Uterus (tissue), 2 donors: ENCODE measurements around the gene SMURF1.

Source experiments
- CTCF ChIP-seq, 4 experiments: fragments of 200-600 bp in 2 of 4; fragments of 450-650 bp in 2 of 4; sonication (generic) in 2 of 4; IDR thresholded peaks; one replicate each; pipeline ENCODE4 v1.5.1; 2016 to 2019; ENCODE audit warnings: antibody characterized with exemption in 4 of 4, mild to moderate bottlenecking in 2 of 4, moderate library complexity in 1 of 4
- POLR2A ChIP-seq, 2 donors: fragments of 450-650 bp; IDR thresholded peaks; one replicate each; pipeline ENCODE4 v1.6.1; 2016; ENCODE audit warnings: antibody characterized with exemption in 2 of 2, mild to moderate bottlenecking in 1 of 2, moderate library complexity in 1 of 2

GRCh38 chr7:99031496-99031895 is 112.4 kb downstream of the SMURF1 start:
- TF ChIP-seq CTCF (IDR thresholded peaks at IDR 0.05): no peak
- no peak for TF ChIP-seq POLR2A (IDR thresholded peaks at IDR 0.05)
